NCI-H1092 treated with DMSO at 0.1 percent for 48 hours (cell line): Measurements from ENCODE around the gene NTNG1.

Source experiments
- DNase-seq: peaks from one replicate; lab custom pipeline; 2025; lab: John Stamatoyannopoulos, UW

Gene NTNG1

DNA sequence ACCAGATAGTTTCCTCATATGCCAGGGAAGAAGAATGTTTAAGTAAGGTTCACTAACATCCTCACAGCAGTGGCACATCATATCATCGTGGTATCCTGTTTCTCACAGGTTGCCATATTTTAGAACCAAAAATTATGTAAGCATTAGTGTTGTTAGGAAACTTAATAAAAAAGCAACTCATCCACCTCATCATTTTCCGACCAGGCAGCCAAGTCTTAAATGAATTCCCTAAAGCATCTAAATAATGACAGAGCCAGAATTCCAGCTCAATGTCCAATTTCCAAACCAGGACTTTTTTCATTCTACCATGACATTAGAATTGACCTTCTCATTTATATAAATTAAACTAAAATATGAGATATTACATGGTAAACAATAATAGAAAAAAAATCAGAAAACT lies 272.7 kb downstream of the NTNG1 start:
- DNase-seq: no peak

DNA sequence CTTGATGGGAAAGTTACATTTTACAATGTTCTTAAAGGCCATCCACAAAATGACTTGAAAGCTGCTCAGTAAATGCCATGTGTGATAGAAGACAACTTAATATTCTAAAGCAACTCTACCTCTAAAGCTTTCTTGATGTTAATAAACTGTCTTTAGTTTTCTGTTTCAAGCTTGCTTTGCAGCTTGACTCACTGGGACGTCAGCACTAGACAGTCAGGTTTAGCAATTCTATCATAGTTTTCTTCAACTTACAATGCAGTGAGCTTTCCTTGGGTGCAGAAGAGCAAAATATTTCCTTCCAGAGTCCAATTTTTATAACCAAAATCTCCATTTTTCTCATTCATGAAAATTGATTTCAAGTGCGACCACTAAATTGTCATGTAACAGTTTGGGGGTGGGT lies 273.1 kb downstream of the NTNG1 start:
- DNase-seq: no peak

DNA sequence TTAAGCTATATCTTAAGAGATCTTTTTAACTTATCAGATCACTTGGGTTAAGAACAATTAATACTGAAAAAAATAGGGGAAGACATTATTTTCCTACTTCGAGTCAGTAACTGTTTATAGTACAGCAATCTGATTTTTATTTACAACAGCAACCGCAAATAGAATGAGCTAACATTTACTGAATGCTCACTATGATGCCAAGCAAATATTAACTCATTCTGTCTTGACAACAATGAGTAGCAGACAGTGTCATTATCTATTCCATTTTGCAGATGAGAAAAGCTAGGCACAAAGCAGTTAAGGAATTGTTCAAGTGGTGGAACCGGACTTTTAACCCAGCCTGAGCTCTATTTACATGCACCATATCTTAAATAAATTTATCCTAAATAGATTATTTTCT lies 273.7 kb downstream of the NTNG1 start:
- no peak for DNase-seq

DNA sequence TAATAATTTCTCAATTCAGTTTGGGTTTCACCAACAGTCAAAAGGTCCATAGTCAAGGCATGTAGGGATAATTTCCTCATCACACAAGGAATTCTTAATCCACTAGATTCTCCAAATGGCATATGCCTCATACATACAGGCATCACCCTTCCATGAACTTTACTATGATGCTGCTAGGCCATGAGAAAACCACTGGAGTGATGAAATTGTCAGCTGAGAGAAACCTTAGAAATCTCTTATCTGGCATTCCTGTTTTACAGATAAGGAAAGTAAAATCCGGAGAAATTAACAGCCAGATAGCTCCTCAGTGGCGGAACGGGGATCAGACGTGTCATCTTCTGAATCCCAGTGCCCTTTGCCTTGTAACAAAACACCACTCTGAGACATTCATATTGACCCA lies 274.4 kb downstream of the NTNG1 start:
- no peak for DNase-seq

DNA sequence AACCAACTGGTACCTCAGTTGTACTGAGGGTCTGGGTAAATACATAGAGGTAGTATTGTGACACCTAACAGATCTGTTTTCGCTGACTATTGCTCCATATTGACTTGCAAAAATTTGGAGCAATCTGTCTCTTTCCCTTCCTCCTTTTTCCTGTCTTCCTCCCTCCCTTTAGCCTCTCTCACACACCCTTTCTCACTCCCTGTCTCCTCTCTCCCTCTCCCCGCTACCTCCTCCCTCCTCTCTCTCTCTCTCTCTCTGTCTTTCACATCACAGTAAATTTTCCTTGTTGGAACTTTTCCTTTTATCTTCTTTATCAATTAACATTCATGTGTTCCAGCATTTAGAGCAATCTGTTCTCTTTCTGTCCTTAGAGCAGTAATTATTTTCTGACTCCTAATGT lies 278.2 kb downstream of the NTNG1 start:
- no peak for DNase-seq

DNA sequence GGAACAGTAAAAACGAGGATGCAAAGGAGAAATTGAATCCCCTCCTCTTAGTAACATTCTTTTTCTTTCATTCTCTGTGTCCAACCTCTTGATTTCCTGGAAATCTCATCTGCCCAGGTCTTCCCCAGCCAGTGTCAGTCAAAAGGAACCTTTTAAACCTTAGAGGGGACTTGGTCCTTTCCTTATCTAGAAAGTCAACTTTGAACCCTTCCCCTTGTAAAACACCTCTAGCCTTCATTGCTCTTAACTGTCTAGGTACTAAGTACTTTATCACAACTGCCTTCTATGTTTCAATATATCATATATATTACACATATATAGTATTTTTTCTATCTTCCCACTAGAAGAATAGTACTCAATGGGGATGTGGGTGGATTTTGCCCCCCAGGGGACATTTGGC lies 282.1 kb downstream of the NTNG1 start:
- no peak for DNase-seq

DNA sequence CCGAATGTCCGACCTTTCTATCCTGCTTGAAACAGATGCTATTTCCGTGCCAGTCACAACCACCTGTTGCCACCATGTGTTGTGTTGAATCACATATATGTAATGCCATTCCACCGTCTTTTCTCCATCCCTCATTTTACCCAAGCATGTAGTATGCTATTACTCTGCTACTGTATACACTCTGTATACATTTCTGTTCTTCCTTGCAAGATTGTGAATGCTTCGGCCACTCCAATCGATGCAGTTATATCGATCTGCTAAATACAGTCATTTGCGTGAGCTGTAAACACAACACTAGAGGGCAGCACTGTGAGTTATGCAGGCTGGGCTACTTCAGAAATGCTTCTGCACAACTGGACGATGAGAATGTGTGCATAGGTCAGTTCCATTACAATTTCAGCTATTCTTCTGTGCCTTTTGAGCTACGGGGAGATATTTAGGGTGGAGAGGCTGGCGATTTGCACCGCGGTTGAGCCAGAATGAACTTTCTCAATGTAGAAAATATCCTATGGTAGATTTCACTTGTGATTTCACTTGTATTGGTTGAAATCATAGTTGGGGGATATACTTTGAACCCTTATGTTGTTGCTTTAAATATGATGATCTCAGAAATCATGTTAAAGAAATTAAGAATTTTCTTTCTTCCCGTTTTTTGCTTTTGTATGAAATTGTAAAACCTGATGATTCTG lies 289.8 kb downstream of the NTNG1 start:
- DNase-seq: peak; percentile 29

DNA sequence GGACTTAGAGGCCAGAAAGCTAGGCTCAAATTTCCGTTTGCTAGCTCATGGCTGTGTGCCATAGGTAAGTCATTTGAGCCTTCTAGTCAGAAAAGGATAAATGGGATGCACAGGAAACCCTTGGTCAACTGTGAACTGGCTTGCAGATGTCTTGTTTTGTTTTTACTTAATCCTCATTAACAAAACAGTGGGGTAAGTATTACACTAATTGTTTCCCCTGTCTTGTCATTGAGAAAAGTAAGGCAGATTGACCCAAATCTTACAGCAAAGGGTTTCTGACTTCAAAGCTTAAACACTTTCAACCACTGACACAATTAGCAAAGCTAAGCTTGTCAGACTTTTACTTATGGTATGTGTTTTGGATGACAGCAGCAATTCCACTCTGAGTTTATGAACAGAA lies 291.3 kb downstream of the NTNG1 start:
- DNase-seq: peak; percentile 53

DNA sequence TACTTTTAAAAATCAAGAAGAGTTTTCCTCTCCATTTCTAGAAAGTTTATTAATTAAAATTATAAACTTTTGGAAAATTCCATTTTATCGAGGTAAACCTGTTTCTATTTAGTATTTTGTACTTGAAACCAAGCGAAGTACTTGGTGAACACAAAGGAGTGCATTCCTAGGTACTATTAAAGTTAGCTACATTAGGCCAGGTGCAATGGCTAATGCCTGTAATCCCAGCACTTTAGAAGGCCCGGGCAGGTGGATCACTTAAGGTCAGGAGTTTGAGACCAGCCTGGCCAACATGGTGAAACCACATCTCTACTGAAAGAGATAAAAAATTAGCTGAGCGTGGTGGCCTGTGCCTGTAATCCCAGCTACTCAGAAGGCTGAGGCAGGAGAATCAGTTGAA lies 292.2 kb downstream of the NTNG1 start:
- no peak for DNase-seq

DNA sequence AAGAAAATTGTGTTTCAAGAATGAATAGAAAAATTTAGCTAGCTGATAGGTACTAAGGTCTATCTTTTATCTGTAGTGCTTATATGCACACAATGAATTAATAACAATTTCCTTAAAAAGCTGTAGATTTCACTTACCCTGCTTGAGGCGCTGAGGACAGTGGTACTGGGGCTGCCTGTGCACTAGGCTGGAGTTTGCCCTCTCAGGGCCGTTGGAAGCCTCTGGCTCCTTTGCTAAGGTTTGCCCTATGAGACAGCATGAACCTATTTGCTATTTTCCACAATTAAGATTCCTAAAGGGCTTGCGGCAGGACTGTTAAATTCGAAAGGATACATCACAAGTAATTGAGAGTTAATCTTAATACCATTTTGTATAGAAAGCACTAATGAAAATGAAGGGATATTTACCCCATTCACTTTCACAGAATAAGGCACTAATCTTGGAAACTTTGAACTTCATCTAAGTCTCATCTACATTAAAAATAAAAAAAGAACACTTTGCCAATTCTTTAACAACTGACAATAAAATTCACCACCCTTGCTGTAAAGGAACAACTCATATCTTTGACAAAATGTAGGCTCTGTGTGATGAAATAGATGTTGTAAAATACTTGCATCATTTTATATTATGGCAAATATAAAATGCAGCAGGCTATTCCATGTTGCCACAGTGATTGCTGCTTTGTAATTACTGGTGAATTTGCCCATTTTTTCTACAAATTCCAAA lies 293.0 kb downstream of the NTNG1 start:
- DNase-seq: no peak

DNA sequence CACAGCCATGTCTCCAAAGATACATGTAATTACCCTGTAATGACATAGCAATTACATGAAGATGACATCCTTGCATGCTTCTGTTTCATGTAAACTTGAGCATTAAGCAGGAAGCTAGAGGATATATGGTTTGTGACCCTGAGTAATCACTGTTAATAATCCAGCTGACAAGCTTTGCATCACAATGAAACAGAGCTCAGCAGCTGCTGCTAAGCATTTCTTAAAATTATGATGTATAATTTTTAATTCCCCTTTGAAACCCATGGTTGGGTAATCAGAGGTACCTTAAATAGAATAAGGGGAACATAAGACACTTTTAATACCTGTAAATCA lies 293.5 kb downstream of the NTNG1 start:
- DNase-seq: no peak

DNA sequence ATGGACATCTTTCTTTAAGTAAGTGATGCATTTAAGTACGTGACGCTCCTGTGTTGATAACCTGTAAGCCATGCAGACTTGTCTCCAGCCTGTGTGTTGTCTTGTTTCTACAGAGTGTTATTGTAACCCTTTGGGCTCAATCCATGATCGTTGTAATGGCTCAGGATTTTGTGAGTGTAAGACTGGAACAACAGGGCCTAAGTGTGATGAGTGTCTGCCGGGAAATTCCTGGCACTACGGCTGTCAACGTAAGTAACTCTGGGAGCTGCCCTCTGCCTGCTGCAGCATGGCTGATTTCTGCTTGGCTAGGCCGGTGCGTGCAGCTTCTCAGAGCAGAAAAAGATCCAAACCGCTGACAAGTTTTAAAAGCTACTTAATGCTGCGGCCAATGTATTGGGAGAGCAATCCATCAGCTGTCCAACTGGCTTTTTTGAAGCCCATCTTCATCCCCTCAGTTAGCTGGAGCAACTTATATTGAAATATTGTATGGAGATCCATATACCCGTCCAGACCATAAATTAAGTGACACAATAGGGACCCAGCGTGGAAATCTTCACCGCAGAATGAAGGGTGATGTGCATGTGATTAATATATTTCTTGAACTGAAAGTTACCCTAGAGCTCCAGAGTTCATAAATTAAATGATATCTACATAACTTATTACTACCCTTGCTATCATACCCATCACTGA lies 295.9 kb downstream of the NTNG1 start:
- no peak for DNase-seq

DNA sequence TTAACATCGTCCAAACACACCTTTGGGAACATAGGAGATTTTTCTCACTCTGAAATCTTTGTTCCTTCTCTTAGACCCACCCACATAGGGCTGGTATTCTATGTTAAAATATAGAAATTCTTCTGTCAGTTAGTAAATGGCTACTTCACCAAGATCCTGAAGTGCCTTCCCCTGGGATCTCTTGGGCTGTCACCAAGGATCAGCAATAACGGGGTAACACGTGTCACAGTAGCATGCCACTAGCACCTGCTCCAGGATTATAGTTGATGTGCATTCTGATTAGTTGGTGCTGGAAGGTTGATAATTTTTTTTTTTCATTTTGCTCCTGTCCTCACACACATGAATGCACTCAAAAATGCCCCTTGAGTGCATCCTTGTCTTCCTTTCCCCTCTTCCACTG lies 298.7 kb downstream of the NTNG1 start:
- DNase-seq: no peak

DNA sequence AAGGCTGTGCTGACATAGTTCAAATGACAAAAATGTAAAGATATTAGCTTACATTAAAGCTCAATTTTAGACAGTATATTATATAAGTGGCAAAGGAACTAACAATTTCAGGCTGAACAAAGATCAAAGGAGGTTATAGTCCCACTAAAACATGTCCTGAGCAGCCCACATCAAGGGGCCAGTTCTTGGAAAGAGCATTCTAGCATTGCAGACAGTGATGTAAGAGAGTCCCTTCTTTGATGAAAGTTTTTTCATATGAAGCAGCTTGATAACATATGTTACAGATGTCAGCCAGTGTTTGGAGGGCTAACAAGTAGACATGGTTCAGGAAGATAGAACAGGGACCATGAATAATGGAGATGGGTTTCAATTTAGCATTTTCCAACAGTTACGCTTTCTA lies 301.7 kb downstream of the NTNG1 start:
- DNase-seq: no peak

DNA sequence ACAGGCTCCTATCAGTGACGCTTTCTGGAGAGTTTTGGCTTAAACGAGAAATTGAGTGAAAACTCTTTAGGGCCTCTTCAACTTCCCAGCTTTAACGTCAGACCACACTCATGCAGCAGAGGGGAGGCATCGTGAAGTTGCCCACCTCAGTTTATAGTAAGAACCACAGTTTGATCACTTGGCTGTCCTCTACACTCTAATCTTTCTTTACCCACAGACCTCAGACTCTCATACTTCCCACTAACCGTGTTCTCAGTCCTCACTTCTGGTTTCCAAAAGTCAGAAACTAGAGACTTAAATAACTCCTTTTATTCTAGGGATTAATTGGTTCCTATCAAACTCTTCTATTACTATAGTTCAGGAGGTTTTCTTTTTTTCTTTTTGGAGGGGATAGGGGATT lies 302.2 kb downstream of the NTNG1 start:
- DNase-seq: no peak

DNA sequence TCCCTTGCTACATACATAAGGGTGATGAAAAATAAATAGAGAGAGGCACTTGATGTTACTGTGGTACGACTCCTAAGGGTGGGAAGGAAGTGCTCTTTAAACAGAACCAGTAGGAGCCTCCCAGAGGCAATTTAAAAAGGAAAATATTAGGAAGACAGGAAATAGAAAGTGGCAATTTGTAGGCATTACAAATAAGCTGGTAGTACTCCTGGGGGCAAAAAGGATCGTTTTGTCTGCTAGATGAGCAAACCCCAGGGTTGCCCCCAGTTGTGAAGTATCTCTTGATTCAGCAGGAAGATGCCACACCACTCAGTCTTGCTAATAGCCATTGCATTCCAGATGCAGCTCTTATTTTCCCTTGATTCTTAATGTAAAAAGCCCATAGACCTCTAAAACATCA lies 303.0 kb downstream of the NTNG1 start:
- no peak for DNase-seq

DNA sequence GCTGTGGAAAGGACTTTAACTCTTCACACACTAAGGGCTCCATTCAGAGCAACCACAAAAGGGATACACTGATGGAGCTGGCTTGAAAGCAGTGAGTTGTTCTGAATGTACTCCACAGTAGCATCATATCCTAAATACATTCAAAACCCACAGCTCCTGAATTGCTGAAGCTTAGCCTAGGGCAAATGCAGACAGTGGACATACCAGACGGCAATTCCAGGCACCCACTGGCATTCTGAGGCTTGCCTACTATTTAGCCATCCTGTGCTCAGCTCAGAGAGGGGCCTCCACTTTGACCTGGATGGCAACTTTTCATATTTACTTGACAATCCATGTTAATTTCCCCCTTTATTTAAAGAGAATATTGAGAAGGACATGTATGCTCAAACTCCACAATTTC lies 303.5 kb downstream of the NTNG1 start:
- no peak for DNase-seq

DNA sequence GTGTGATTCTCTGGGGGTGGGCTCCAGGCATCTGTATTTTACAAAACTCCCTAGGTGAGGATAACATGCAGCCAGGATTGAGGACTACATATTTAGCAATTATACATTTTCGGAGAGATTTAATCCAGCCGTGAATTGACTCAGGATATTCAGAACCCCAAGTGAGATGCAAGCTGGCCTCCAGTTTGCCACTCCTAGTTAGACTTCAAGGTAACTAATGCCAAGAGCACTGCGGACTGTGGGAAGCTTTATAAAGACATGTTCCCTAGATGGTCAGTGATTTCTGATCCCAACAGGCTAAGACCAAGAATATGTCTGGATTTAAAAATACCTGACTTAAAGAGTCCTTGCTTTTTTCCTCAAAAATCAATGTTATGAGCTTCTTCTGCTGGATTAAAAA lies 308.5 kb downstream of the NTNG1 start:
- DNase-seq: no peak

DNA sequence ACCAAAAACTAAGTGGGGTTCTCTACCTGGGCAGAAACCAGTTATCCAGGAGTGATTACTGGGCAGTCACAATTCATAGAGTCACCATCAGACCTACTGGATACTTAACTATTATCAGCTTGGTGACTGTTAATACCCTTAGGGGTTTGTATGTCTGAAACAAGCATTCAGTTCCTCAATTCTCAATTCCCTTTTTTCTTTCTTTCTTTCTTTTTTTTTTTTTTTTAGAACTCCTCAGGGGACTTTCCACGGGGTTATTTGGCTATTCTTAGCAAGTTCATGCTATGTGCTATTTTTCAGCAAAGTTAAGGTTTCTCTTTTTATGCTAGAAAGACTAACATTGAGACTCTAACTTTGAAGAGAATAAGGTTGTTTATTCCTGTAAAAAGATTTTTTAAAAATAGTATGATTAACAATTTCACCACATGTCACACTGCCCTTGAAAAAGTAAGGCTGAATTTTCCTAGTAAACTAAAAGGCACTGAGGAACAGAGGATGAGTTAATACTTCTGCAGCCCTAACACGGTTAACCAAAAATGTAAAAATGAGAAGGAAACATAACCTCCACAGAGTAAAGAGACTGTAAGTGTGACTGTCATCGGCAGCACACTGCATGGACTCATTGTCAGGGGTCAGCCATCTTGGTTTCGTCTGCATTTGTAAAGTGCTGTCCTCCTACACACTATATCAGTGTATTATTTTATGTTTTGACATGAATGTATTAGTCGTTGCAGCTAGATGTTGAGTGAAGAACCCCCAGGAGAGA lies 310.2 kb downstream of the NTNG1 start:
- DNase-seq: no peak

DNA sequence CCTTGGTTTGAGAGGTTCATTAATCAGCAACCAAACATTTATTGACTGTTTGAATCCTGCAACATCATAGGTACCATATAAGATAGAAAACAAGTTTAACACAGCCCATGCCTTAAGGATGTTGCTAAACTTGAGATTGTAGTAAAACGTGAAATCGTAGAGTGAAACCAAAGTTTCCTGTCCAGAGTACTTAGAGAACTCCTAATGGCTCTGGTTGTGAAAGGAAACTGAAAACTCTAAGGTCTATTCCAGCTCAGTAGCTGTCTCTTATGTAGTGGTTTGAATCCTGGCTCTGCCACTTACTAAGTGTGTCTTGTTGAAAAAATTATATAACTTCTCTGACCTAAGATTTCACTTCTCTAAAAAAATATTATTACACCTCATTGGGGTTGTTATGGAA lies 310.9 kb downstream of the NTNG1 start:
- no peak for DNase-seq

DNA sequence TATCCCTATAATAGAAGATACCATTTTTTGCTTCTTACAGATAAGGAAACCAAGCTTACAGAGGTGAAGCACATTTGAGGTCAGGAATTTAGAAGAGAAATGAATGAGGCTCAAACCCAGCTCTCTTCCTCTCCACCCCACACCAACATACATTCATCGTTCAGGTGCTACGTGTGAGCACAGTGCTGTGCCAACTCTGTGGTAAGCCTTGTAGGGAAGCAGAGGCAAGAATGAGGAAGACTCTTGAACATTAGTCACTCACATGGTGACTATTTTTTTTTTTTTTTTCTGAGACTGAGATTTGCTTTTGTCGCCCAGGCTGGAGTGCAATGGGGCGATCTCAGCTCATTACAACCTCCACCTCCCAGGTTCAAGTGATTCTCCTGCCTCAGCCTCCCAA lies 314.0 kb downstream of the NTNG1 start:
- DNase-seq: no peak

DNA sequence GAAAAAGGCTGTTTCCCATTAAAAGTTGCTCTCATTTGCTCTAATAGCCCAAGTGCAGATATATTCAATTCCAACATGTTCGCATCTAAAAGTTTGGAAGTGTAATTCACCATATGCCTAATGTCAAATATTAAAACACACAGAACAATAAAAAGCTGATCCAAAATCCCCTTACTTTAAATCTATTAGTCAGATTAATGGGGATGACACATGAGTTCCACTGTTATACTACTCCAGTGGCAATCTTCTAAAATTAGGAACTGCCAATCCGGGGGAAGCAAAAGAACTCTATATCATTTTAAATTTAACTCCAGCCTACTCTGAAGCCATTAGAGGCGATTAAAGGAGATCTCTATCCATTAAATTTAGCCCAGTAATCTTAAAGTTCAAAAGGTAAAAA lies 317.1 kb downstream of the NTNG1 start:
- DNase-seq: no peak
